Measurements from ENCODE around the gene CLEC2D. TPM values are rescaled to one million over a fixed set of nuclear protein-coding genes. Genes with fewer than 3 reads are reported as not detected.
"Not testable (repeated sequence)": the region's sequence is repeated elsewhere in the genome, so short reads cannot be mapped to it uniquely, and the experiment has no call there.

The CLEC2D gene
- total RNA-seq, 2 experiments from 2014 or later = 190 to 212 TPM

GRCh38 chr12:9736936-9737705 lies 67.6 kb downstream of the CLEC2D start:
- POLR2A ChIA-PET = interaction anchor here (0.6 kb wide), 1 partner anchor 86 kb away, joined by 3 read pairs; no protein-coding TSS in a partner anchor
- no peak for ATAC-seq
- Mint-ChIP-seq H3K9me3 (ENCODE audit: low read depth) (peaks cover 5% of the 10 kb centered on the region), H3K27ac (peak overlapping the region; percentile 77), H3K4me3 (peak overlapping the region; percentile 34), H3K27me3 (no peaks in the 10 kb centered on the region), H3K36me3 (ENCODE audit: low read depth) (peaks cover 4% of the 10 kb centered on the region), H3K4me1 (peaks cover 68% of the 10 kb centered on the region)
- DNase-seq = no peak
- CTCF ChIA-PET = no interaction called here
- intact Hi-C loops (cut with DNase I, micrococcal nuclease) = no loop called here

- H3K27me3 Mint-ChIP-seq; H3K4me3 Mint-ChIP-seq; ATAC-seq; DNase-seq; intact Hi-C loops (cut with DNase I, micrococcal nuclease); H3K9me3 Mint-ChIP-seq (ENCODE audit: low read depth); POLR2A ChIA-PET; H3K36me3 Mint-ChIP-seq (ENCODE audit: low read depth): not testable (repeated sequence)
- Mint-ChIP-seq H3K27ac (peak overlapping the region; percentile 14), H3K4me1 (peaks cover 71% of the 10 kb centered on the region)
- CTCF ChIA-PET = interaction anchor here (0.6 to 1.9 kb wide), 4 partner anchors 9 to 75 kb away, joined by 3 to 4 read pairs (median 4); no protein-coding TSS in a partner anchor
These were observed 69.4 kb downstream of the CLEC2D start for GRCh38 chr12:9738905-9739304.

DNA sequence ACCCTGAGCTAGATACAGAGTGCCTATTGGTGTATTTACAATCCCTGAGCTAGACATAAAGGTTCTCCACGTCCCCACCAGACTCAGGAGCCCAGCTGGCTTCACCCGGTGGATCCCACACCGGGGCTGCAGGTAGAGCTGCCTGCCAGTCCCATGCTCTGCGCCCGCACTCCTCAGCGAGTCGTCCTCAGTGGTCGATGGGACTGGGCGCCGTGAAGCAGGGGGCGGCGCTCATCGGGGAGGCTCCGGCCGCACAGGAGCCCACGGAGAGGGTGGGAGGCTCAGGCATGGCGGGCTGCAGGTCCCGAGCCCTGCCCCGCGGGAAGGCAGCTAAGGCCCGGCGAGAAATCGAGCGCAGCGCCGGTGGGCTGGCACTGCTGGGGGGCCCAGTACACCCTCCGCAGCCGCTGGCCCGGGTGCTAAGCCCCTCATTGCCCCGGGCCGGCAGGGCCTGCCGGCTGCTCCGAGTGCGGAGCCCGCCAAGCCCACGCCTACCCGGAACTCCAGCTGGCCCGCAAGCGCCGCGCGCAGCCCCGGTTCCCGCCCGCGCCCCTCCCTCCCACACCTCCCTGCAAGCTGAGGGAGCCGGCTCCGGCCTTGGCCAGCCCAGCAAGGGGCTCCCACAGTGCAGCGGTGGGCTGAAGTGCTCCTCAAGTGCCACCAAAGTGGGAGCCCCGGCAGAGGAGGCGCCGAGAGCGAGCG lies 70.0 kb downstream of the CLEC2D start:
- ATAC-seq; DNase-seq; H3K9me3 Mint-ChIP-seq (ENCODE audit: low read depth); POLR2A ChIA-PET; H3K4me3 Mint-ChIP-seq; H3K27me3 Mint-ChIP-seq; H3K27ac Mint-ChIP-seq; H3K36me3 Mint-ChIP-seq (ENCODE audit: low read depth): not testable (repeated sequence)
- peaks cover 72% of the 10 kb centered on the region for H3K4me1 Mint-ChIP-seq
- intact Hi-C loops (cut with DNase I, micrococcal nuclease) = loop anchor here (2.0 to 10.0 kb wide), 7 partner anchors 37 to 625 kb away; partner anchors contain the start of gene GABARAPL1 (in 1 of the 2)
- CTCF ChIA-PET = interaction anchor here (1.2 to 1.9 kb wide), 3 partner anchors 11 to 74 kb away, joined by 3 to 4 read pairs (median 4); no protein-coding TSS in a partner anchor

DNA sequence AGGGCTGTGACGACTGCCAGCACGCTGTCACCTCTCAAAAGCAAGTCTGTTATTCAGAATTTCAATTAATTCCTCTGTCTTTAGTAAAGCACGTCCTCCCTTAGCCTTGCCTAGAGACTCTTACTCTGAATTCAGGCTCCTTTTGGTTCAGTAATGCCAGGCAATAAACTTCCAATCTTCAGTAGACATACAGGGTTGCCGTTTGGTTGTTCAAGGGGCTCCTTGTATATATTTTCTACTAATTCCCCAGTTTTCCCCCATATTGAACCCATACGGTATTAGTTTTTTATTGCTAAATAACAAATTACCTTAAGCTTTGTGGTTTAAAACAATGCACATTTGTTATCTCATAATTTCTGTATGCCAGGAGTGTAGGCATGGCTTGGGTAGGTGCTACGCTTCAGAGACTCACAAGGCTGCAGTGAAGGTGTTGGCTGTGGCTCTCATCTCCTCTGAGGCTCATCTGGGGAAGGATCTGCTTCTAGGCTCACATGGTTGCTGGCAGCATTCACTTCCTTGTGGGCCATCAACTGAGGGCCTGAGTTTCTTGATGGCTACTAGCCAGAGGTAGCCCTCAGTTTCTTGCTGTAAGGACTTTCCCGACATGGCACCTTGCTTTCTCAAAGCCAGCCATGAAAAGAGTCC lies 70.7 kb downstream of the CLEC2D start:
- peaks cover 5% of the 10 kb centered on the region for H3K9me3 Mint-ChIP-seq (ENCODE audit: low read depth)
- DNase-seq = no peak
- H3K36me3 Mint-ChIP-seq (ENCODE audit: low read depth) = peaks cover 2% of the 10 kb centered on the region
- intact Hi-C loops (cut with DNase I, micrococcal nuclease) = loop anchor here (2.0 to 10.0 kb wide), 7 partner anchors 38 to 625 kb away; partner anchors contain the start of gene GABARAPL1 (in 1 of the 2)
- ChIA-PET CTCF (interaction anchor here (1.0 to 5.7 kb wide), 4 partner anchors 10 to 107 kb away, joined by 3 to 113 read pairs (median 8); partner anchors contain the start of gene CD69), POLR2A (interaction anchor here (3.1 kb wide), 1 partner anchor 21 kb away, joined by 31 read pairs; the partner anchor contains the start of gene CD69)
- H3K27ac Mint-ChIP-seq = peak overlapping the region; percentile 44
- H3K27me3 Mint-ChIP-seq = no peaks in the 10 kb centered on the region
- H3K4me1 Mint-ChIP-seq = peaks cover 79% of the 10 kb centered on the region
- H3K4me3 Mint-ChIP-seq = peak overlapping the region; percentile 55
- ATAC-seq = no peak

DNA sequence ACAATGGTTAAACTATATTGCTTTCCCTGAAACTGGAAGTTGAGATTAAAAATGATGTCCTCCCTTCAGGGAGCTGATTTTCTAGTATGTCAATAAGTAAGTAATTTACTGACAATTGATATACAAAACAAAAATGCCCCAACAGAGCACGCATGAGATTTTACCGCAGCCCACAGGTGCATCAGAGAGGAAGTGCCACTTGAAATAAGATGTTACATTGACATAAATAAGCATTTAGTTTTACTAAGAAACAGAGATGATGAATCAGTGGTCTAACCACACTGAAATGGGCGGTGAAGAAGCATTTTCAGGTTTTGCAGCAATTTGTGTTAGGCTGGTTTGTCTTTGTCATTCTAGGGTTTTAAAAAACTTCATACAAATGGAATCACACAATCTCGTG lies 72.2 kb downstream of the CLEC2D start:
- H3K27ac Mint-ChIP-seq = peak overlapping the region; percentile 79
- ATAC-seq = peak; percentile 80
- peak; percentile 88 for DNase-seq
- CTCF ChIA-PET = interaction anchor here (0.6 to 22.1 kb wide), 21 partner anchors 9 to 479 kb away, joined by 3 to 804 read pairs (median 9); partner anchors contain the start of genes CD69 and CLEC2D
- H3K4me1 Mint-ChIP-seq = peaks cover 72% of the 10 kb centered on the region
- peak overlapping the region; percentile 67 for H3K4me3 Mint-ChIP-seq
- H3K27me3 Mint-ChIP-seq = no peaks in the 10 kb centered on the region
- peaks cover 4% of the 10 kb centered on the region for H3K9me3 Mint-ChIP-seq (ENCODE audit: low read depth)
- intact Hi-C loops (cut with DNase I, micrococcal nuclease) = loop anchor here (1.0 to 10.0 kb wide), 13 partner anchors 8 to 623 kb away; partner anchors contain the start of genes CLEC2D (in 2 of the 2), CLEC2B (in 1 of the 2), CLECL1 (in 1 of the 2) and GABARAPL1 (in 1 of the 2)
- POLR2A ChIA-PET = interaction anchor here (0.7 to 3.1 kb wide), 6 partner anchors 17 to 94 kb away, joined by 3 to 31 read pairs (median 9); partner anchors contain the start of genes CD69 and CLEC2D
- H3K36me3 Mint-ChIP-seq (ENCODE audit: low read depth) = peaks cover 2% of the 10 kb centered on the region

- ChIA-PET CTCF (interaction anchor here (0.6 to 22.1 kb wide), 60 partner anchors 8 to 1007 kb away, joined by 3 to 804 read pairs (median 4); partner anchors contain the start of genes CD69, CLEC2B and CLEC2D), POLR2A (interaction anchor here (0.6 to 3.1 kb wide), 12 partner anchors 11 to 472 kb away, joined by 3 to 31 read pairs (median 4); partner anchors contain the start of genes CD69 and CLEC2D)
- peaks cover 63% of the 10 kb centered on the region for H3K4me1 Mint-ChIP-seq
- peaks cover 2% of the 10 kb centered on the region for H3K36me3 Mint-ChIP-seq (ENCODE audit: low read depth)
- H3K27ac Mint-ChIP-seq = peak overlapping the region; percentile 84
- peak overlapping the region; percentile 67 for H3K4me3 Mint-ChIP-seq
- peaks cover 4% of the 10 kb centered on the region for H3K9me3 Mint-ChIP-seq (ENCODE audit: low read depth)
- ATAC-seq (peak; percentile 45), DNase-seq (peak; percentile 25)
- intact Hi-C loops (cut with DNase I, micrococcal nuclease) = loop anchor here (2.0 to 10.0 kb wide), 6 partner anchors 40 to 622 kb away; partner anchors contain the start of genes CLEC2B (in 1 of the 2) and GABARAPL1 (in 1 of the 2)
- no peaks in the 10 kb centered on the region for H3K27me3 Mint-ChIP-seq
These were observed 73.1 kb downstream of the CLEC2D start for GRCh38 chr12:9742661-9743060.

DNA sequence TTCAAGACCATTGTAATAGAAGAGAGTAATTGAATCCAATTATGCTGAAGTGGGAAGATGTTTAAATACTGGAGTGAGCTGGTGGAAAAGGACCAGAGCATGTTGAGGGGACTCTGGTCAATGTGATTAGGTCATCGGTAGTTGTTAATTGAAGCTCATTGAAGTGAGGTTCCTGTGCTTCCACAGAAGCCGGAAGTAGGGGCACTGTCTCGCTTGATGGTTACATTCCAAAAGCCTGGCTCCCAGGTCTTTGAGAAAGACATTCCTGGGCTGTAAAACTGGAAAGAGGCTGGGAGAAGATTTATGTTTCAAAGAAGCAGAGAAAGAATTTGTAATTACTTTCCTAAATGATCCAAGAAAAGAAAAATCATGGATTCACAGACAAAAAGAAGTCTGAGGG lies 75.7 kb downstream of the CLEC2D start:
- ATAC-seq (no peak), DNase-seq (no peak)
- Mint-ChIP-seq H3K27ac (no peak overlapping the region), H3K4me1 (peaks cover 55% of the 10 kb centered on the region), H3K27me3 (no peaks in the 10 kb centered on the region), H3K9me3 (ENCODE audit: low read depth) (peaks cover 4% of the 10 kb centered on the region), H3K4me3 (no peak overlapping the region), H3K36me3 (ENCODE audit: low read depth) (peaks cover 2% of the 10 kb centered on the region)
- ChIA-PET CTCF (interaction anchor here (0.7 to 22.1 kb wide), 7 partner anchors 13 to 404 kb away, joined by 3 to 804 read pairs (median 3); partner anchors contain the start of genes CD69 and CLEC2D), POLR2A (no interaction called here)
- intact Hi-C loops (cut with DNase I, micrococcal nuclease) = loop anchor here (5.0 to 10.0 kb wide), 4 partner anchors 197 to 620 kb away; no protein-coding TSS in a partner anchor

Other genes starting within 250 kb of the CLEC2D start
- under 1 TPM; 0.40 to 0.87 TPM for gene KLRB1, start 61.8 kb upstream of the CLEC2D start, total RNA-seq
- gene CLECL1, start 63.4 kb downstream of the CLEC2D start, total RNA-seq = 1 to 10 TPM; 3.1 to 3.8 TPM
- gene CD69, start 91.2 kb downstream of the CLEC2D start, total RNA-seq = 100 to 1,000 TPM in 1 of 2 experiments, 10 to 100 TPM in 1; 97.9 to 127 TPM
- not detected for gene KLRF1, start 157.8 kb downstream of the CLEC2D start, total RNA-seq
- 10 to 100 TPM; 21.8 to 25.8 TPM for gene CLEC2B, start 199.6 kb downstream of the CLEC2D start, total RNA-seq
- not detected for gene KLRF2, start 211.8 kb downstream of the CLEC2D start, total RNA-seq